ENCODE measurements around the gene KRTAP1-4. TPM values are rescaled to one million over a fixed set of nuclear protein-coding genes. Genes with fewer than 3 reads are reported as not detected.
"Not testable (repeated sequence)": the region's sequence is repeated elsewhere in the genome, so short reads cannot be mapped to it uniquely, and the experiment has no call there.

KRTAP1-4 gene
- polyA plus RNA-seq, 1 donor, result not detected

- no peak overlapping the region for H3K27ac ChIP-seq (ENCODE audit: low read length)
- H3K36me3 ChIP-seq (ENCODE audit: control insufficient read depth, insufficient read depth, low read length), result no peaks in the 10 kb centered on the region
- DNase-seq, result no peak
- H3K4me3 ChIP-seq (ENCODE audit: low read length), result no peak overlapping the region
- H3K4me1 ChIP-seq (ENCODE audit: control insufficient read depth, insufficient read depth, low read length), result no peaks in the 10 kb centered on the region
- peaks cover 20% of the 10 kb centered on the region for H3K27me3 ChIP-seq (ENCODE audit: control insufficient read depth, insufficient read depth, low read length)
- WGBS (ENCODE audit: insufficient coverage, low lambda C conversion rate), result 52% methylated on average over 2 of the region's 7 CpGs
- no peaks in the 10 kb centered on the region for H3K9me3 ChIP-seq (ENCODE audit: control insufficient read depth, low read depth, low read length)
Observed at GRCh38 chr17:41048441-41048840, 18.4 kb upstream of the KRTAP1-4 start.

- no CpG with 5 or more reads among the region's 33 CpGs for WGBS (ENCODE audit: insufficient coverage, low lambda C conversion rate)
- not testable (repeated sequence) for H3K27ac ChIP-seq (ENCODE audit: low read length); H3K36me3 ChIP-seq (ENCODE audit: control insufficient read depth, insufficient read depth, low read length); DNase-seq; H3K4me1 ChIP-seq (ENCODE audit: control insufficient read depth, insufficient read depth, low read length); H3K4me3 ChIP-seq (ENCODE audit: low read length); H3K9me3 ChIP-seq (ENCODE audit: control insufficient read depth, low read depth, low read length)
- peaks cover 20% of the 10 kb centered on the region for H3K27me3 ChIP-seq (ENCODE audit: control insufficient read depth, insufficient read depth, low read length)
Observed at GRCh38 chr17:41046735-41047465, 16.9 kb upstream of the KRTAP1-4 start, which contains the start of gene KRTAP2-1. Gene KRTAP2-1, minus strand, starts transcription at chr17:41047316. Its CDS starts 49 bp downstream, at chr17:41047267.

- no peak for DNase-seq
- Histone ChIP-seq H3K27ac (ENCODE audit: low read length) (no peak overlapping the region), H3K9me3 (ENCODE audit: control insufficient read depth, low read depth, low read length) (no peaks in the 10 kb centered on the region), H3K4me3 (ENCODE audit: low read length) (no peak overlapping the region), H3K36me3 (ENCODE audit: control insufficient read depth, insufficient read depth, low read length) (no peaks in the 10 kb centered on the region), H3K4me1 (ENCODE audit: control insufficient read depth, insufficient read depth, low read length) (no peaks in the 10 kb centered on the region), H3K27me3 (ENCODE audit: control insufficient read depth, insufficient read depth, low read length) (peaks cover 16% of the 10 kb centered on the region)
- 100% methylated on average over 1 of the region's 1 CpG for WGBS (ENCODE audit: insufficient coverage, low lambda C conversion rate)
Observed at GRCh38 chr17:41042953-41043352, 13.0 kb upstream of the KRTAP1-4 start.

GRCh38 chr17:41040783-41041571, 11.0 kb upstream of the KRTAP1-4 start, which contains the start of gene KRTAP1-1:
Gene KRTAP1-1, minus strand, starts transcription at chr17:41041450. Its CDS starts 53 bp downstream, at chr17:41041397.
- not testable (repeated sequence) for H3K9me3 ChIP-seq (ENCODE audit: control insufficient read depth, low read depth, low read length); H3K27me3 ChIP-seq (ENCODE audit: control insufficient read depth, insufficient read depth, low read length); DNase-seq; H3K36me3 ChIP-seq (ENCODE audit: control insufficient read depth, insufficient read depth, low read length); H3K4me1 ChIP-seq (ENCODE audit: control insufficient read depth, insufficient read depth, low read length); H3K27ac ChIP-seq (ENCODE audit: low read length); H3K4me3 ChIP-seq (ENCODE audit: low read length)
- no CpG with 5 or more reads among the region's 14 CpGs for WGBS (ENCODE audit: insufficient coverage, low lambda C conversion rate)

GRCh38 chr17:41037853-41038350, 7.9 kb upstream of the KRTAP1-4 start:
- H3K4me3 ChIP-seq (ENCODE audit: low read length), result no peak overlapping the region
- no CpG with 5 or more reads among the region's 2 CpGs for WGBS (ENCODE audit: insufficient coverage, low lambda C conversion rate)
- H3K36me3 ChIP-seq (ENCODE audit: control insufficient read depth, insufficient read depth, low read length), result no peaks in the 10 kb centered on the region
- no peaks in the 10 kb centered on the region for H3K4me1 ChIP-seq (ENCODE audit: control insufficient read depth, insufficient read depth, low read length)
- no peaks in the 10 kb centered on the region for H3K9me3 ChIP-seq (ENCODE audit: control insufficient read depth, low read depth, low read length)
- no peak for DNase-seq
- peaks cover 3% of the 10 kb centered on the region for H3K27me3 ChIP-seq (ENCODE audit: control insufficient read depth, insufficient read depth, low read length)
- no peak overlapping the region for H3K27ac ChIP-seq (ENCODE audit: low read length)

- not testable (repeated sequence) for DNase-seq; H3K27me3 ChIP-seq (ENCODE audit: control insufficient read depth, insufficient read depth, low read length); H3K9me3 ChIP-seq (ENCODE audit: control insufficient read depth, low read depth, low read length); H3K4me3 ChIP-seq (ENCODE audit: low read length); H3K4me1 ChIP-seq (ENCODE audit: control insufficient read depth, insufficient read depth, low read length); H3K27ac ChIP-seq (ENCODE audit: low read length); H3K36me3 ChIP-seq (ENCODE audit: control insufficient read depth, insufficient read depth, low read length)
- WGBS (ENCODE audit: insufficient coverage, low lambda C conversion rate), result no CpG with 5 or more reads among the region's 10 CpGs
Observed at GRCh38 chr17:41034346-41034935, 4.4 kb upstream of the KRTAP1-4 start, which contains the start of gene KRTAP1-3. Gene KRTAP1-3, minus strand, starts transcription at chr17:41034874. Its CDS starts 53 bp downstream, at chr17:41034821.

- no peak within 1 kb of the TSS for H3K4me3 ChIP-seq (ENCODE audit: low read length)
- DNase-seq, result no peak
- H3K27ac ChIP-seq (ENCODE audit: low read length), result no peak within 1 kb of the TSS
- H3K27me3 ChIP-seq (ENCODE audit: control insufficient read depth, insufficient read depth, low read length), result no peaks in the 10 kb centered on the region
- H3K9me3 ChIP-seq (ENCODE audit: control insufficient read depth, low read depth, low read length), result no peaks in the 10 kb centered on the region
- no peaks in the 10 kb centered on the region for H3K4me1 ChIP-seq (ENCODE audit: control insufficient read depth, insufficient read depth, low read length)
- H3K36me3 ChIP-seq (ENCODE audit: control insufficient read depth, insufficient read depth, low read length), result no peaks in the 10 kb centered on the region
- WGBS (ENCODE audit: insufficient coverage, low lambda C conversion rate), result 64% methylated on average over 2 of the region's 9 CpGs
Observed at GRCh38 chr17:41026715-41027471, 3.1 kb downstream of the KRTAP1-4 start, which contains the start of gene KRTAP1-5. Gene KRTAP1-5, minus strand, starts transcription at chr17:41027208. Its CDS starts 53 bp downstream, at chr17:41027155.

GRCh38 chr17:41024697-41025096, 5.3 kb downstream of the KRTAP1-4 start:
- DNase-seq, result no peak
- no peak overlapping the region for H3K4me3 ChIP-seq (ENCODE audit: low read length)
- H3K36me3 ChIP-seq (ENCODE audit: control insufficient read depth, insufficient read depth, low read length), result no peaks in the 10 kb centered on the region
- H3K9me3 ChIP-seq (ENCODE audit: control insufficient read depth, low read depth, low read length), result no peaks in the 10 kb centered on the region
- no peaks in the 10 kb centered on the region for H3K4me1 ChIP-seq (ENCODE audit: control insufficient read depth, insufficient read depth, low read length)
- no peak overlapping the region for H3K27ac ChIP-seq (ENCODE audit: low read length)
- WGBS (ENCODE audit: insufficient coverage, low lambda C conversion rate), result no CpG with 5 or more reads among the region's 3 CpGs
- no peaks in the 10 kb centered on the region for H3K27me3 ChIP-seq (ENCODE audit: control insufficient read depth, insufficient read depth, low read length)

- H3K36me3 ChIP-seq (ENCODE audit: control insufficient read depth, insufficient read depth, low read length), result no peaks in the 10 kb centered on the region
- no peak for DNase-seq
- no peaks in the 10 kb centered on the region for H3K4me1 ChIP-seq (ENCODE audit: control insufficient read depth, insufficient read depth, low read length)
- H3K27me3 ChIP-seq (ENCODE audit: control insufficient read depth, insufficient read depth, low read length), result no peaks in the 10 kb centered on the region
- H3K9me3 ChIP-seq (ENCODE audit: control insufficient read depth, low read depth, low read length), result no peaks in the 10 kb centered on the region
- H3K4me3 ChIP-seq (ENCODE audit: low read length), result no peak overlapping the region
- no peak overlapping the region for H3K27ac ChIP-seq (ENCODE audit: low read length)
Observed at GRCh38 chr17:41020336-41020735, 9.7 kb downstream of the KRTAP1-4 start.

GRCh38 chr17:41019415-41019814, 10.6 kb downstream of the KRTAP1-4 start:
- WGBS (ENCODE audit: insufficient coverage, low lambda C conversion rate), result no CpG with 5 or more reads among the region's 3 CpGs
- H3K27ac ChIP-seq (ENCODE audit: low read length), result no peak overlapping the region
- H3K4me3 ChIP-seq (ENCODE audit: low read length), result no peak overlapping the region
- no peaks in the 10 kb centered on the region for H3K27me3 ChIP-seq (ENCODE audit: control insufficient read depth, insufficient read depth, low read length)
- no peaks in the 10 kb centered on the region for H3K9me3 ChIP-seq (ENCODE audit: control insufficient read depth, low read depth, low read length)
- H3K36me3 ChIP-seq (ENCODE audit: control insufficient read depth, insufficient read depth, low read length), result no peaks in the 10 kb centered on the region
- no peaks in the 10 kb centered on the region for H3K4me1 ChIP-seq (ENCODE audit: control insufficient read depth, insufficient read depth, low read length)
- DNase-seq, result no peak
